GM04503 (cell line): ENCODE data around the gene GNAS-AS1.
"Not testable (repeated sequence)": the region's sequence is repeated elsewhere in the genome, so short reads cannot be mapped to it uniquely, and the experiment has no call there.

Experiments
- DNase-seq: peaks from one replicate; pipeline ENCODE4 v3.0.0-alpha.2; 2012; ENCODE audit warnings: low read depth

Gene GNAS-AS1

DNA sequence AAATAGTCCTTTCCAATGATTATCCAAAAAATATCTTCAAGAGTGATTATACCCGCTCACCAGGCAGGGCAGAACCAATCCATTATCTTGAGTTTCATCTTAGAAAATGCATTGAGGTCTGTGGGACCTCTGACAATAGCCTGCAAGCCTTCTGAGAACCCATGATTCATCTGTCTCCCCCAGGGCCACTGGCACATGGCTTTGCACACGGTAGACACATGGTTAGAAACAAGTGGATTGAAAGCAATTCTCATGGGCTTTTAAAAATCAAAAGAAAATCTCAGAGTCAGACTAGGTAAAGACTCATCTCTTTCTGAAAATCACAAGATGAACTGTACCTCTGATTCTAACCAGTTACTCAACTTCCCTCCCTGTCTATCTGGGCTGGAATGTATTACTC is 15.5 kb downstream of the GNAS-AS1 start:
- DNase-seq: no peak

DNA sequence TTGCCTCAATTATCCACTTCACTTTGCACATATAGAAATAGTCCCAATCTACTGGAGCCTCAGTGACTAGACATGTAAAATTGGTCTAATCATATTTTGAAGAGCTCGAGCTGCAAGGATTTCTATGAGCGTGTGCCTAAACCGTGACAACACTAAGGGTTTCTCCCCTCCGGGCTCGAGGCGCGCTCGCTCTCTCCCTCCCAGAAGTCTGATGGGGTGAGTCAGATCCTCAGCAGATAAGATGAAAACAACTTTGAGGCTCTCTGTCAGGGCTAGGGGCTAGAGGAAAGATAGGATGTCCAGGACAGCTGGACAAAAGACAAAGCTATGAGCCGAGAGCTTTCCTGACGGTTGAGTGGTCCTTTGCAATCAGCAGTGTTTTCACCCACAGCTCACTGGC is 16.8 kb downstream of the GNAS-AS1 start:
- DNase-seq: no peak

- no peak for DNase-seq
These were observed 18.2 kb downstream of the GNAS-AS1 start for GRCh38 chr20:58832457-58832856.

- no peak for DNase-seq
These were observed 21.2 kb downstream of the GNAS-AS1 start for GRCh38 chr20:58829531-58829941.

- not testable (repeated sequence) for DNase-seq
These were observed 21.9 kb downstream of the GNAS-AS1 start for GRCh38 chr20:58828804-58829203.

DNA sequence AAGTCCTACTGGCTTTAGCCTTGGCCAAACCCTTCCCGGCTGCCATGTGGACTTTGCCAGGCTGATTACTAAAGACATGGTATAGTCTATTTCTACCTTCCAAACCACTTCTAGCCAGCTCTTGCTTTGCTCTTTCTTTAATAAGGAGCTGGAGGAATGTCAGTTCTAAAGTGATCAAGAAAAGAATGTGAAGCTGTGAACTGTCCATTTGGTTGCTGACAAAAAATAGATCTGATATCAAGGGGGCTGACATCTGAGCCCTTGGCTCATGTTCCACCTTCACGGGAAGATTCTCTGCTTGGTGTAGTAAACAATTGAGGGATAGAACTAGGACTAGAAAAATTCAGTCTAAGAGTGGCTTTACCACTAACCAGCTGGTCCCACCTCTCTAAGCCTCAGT is 22.6 kb downstream of the GNAS-AS1 start:
- DNase-seq: no peak

DNA sequence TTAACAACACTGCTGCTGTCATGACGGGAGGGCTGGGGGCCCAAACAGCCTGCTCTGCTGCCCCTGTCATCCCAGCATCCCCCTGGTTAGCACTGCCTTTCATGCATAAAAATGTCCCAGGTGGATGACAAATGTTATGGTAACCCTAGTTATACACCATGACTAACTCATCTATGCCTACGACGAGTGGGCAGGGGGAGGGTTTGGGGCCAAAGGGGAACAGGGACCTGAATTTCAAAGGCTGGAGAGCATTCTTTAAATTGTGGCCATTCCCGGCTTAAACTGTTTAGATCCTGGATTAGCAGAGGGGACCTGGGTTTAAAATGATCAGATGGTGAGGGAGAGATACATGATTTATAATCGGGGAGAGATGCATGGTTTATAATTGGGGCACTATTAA is 24.4 kb downstream of the GNAS-AS1 start:
- DNase-seq: no peak

GRCh38 chr20:58825450-58825849 is 25.3 kb downstream of the GNAS-AS1 start:
- DNase-seq: no peak

- DNase-seq: no peak
These were observed 25.9 kb downstream of the GNAS-AS1 start for GRCh38 chr20:58824843-58825242.

GRCh38 chr20:58822748-58823730 is 27.7 kb downstream of the GNAS-AS1 start:
- no peak for DNase-seq

DNA sequence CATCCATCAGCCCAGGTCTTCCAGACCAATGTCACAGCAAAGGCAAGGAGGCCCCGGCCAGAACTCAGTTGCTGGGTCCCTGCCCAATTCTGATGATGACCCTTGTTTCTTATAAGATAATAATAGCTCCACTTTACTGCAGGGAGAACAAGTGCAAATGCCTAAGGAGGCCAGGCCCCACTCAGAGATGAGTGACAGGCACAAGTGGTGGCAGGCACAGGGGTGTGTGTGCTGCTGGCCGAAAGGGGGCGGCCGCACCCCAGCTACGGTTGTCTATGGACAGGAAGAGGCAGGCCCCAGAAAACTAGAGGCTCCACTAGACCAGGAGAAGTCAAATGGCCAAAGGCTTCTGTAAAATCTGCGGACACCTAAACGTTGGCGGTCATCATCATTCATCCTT is 28.6 kb downstream of the GNAS-AS1 start:
- no peak for DNase-seq

DNA sequence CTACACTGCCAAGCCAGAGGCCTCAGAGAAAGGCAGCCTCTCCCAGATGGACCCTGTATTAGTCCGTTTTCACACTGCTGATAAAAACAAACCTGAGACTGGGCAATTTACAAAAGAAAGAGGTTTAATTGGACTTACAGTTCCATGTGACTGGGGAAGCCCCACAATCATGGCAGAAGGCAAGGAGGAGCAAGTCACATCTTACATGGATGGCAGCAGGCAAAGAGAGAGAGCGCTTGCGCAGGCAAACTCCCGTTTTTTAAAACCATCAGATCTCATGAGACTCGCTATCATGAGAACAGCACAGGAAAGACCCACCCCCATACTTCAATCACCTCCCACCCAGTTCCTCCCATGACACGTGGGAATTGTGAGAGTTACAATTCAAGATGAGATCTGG is 30.2 kb downstream of the GNAS-AS1 start:
- DNase-seq: not testable (repeated sequence)

- DNase-seq: no peak
These were observed 30.8 kb downstream of the GNAS-AS1 start for GRCh38 chr20:58819921-58820320.

GRCh38 chr20:58818586-58819285 is 32.0 kb downstream of the GNAS-AS1 start:
- DNase-seq: peak; percentile 5

DNA sequence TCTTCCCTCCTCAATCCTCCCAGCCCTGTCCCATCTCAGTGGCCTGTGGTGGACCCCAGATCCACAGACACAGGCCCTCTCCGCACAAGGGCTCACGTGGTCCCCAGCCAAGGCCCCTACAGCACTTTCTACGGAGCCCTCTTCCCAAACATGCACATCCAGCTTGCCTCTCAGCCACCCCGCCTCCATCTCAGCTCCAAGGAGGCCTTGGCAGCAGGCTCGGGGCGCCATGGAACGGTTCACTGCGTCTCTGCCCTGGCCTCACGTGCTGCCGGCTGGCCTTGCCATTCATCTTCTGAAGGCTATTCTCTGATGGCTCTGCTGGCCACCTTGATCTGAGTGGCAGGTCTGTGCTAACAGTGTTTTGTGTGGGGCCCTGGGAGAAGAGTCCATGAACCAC is 33.0 kb downstream of the GNAS-AS1 start:
- DNase-seq: no peak

- no peak for DNase-seq
These were observed 33.6 kb downstream of the GNAS-AS1 start for GRCh38 chr20:58816957-58817651.

GRCh38 chr20:58816051-58816450 is 34.7 kb downstream of the GNAS-AS1 start:
- no peak for DNase-seq

- DNase-seq: no peak
These were observed 35.3 kb downstream of the GNAS-AS1 start for GRCh38 chr20:58815448-58815847.

GRCh38 chr20:58813369-58813768 is 37.3 kb downstream of the GNAS-AS1 start:
- no peak for DNase-seq

DNA sequence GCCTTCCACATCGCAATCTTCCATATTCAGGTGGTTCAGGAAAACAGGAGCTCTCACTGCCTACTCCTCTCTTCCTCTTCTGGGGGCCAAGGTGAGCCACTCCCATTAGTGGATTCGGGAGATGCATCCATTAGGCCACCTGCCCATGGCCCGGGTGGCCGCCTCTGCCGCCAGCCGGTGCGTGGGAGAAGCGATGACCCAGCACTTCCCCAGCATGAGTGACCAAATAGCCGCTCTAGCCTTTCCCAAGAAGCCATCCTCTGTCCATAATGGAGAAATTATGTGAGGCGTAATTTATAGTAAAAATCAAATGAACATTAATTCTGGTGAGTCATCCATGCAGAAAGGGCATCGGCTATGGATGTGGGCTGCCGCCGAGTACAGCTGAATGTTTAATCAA is 39.4 kb downstream of the GNAS-AS1 start:
- no peak for DNase-seq

DNA sequence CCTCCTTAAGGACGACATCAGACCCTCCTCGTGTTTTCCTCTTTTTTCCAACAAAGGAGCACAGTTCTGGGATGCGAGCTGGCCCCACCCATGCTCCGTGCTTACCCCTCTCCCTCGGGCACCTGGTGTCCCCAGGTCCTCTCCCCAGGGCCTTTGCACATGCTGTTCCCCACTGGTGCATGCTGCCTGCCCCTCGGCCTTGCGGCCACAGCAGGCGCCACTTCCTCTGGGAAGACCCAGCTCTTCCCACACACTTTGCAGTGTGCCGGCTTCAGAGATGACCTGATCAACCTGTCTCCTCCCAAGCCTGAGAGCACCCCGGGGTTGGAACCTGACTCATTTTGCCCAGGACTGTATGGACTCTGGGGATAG is 39.8 kb downstream of the GNAS-AS1 start:
- DNase-seq: no peak

DNA sequence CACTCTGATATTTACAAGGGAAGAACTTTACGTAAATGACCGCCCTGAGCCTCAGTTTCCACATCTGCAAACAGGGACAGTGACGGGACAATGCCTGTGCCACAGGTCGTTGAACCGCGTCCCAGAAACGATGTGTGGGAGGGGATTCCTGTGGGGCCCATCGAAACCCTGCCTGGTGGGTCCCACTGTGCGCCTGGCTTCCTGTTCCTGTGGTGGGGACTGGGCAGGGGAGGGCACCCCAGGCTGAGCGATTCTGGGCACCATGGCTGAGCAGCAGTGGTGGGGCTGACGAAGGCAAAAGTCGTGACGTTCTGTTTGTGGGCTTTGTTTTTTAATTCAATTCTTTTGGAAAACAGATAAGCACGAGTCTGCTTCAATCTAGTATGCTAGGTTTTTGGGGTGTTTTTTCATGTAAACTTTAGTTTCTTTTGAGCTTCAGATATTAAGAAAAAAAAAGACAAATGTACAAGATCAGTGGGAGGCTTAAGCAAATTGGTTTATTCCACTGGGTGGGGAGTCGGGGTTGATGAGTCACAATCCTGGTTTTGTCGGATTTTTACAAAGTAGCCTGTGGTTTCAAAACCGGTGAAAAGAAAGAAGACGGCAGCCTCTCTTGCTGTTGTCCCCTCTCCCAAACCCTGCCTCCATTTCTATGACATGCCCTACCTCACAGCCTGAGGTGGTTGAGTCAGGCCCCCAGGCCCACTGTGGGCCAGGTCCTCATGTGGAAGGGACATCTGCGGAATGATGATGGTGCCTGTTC is 40.4 kb downstream of the GNAS-AS1 start:
- DNase-seq: no peak
